SHP77 (cell line): ENCODE results near the gene FBXO21.
"Not testable (repeated sequence)": the region's sequence is repeated elsewhere in the genome, so short reads cannot be mapped to it uniquely, and the experiment has no call there.

ENCODE experiments used
- DNase-seq, 2 experiments: peaks; one replicate each; lab custom pipeline; 2025; lab: John Stamatoyannopoulos, UW

FBXO21 gene

GRCh38 chr12:117104003-117104402 is 86.3 kb downstream of the FBXO21 start:
- DNase-seq = not testable (repeated sequence)

GRCh38 chr12:117102800-117103181 is 87.5 kb downstream of the FBXO21 start:
- no peak for DNase-seq

GRCh38 chr12:117101953-117102799 is 88.1 kb downstream of the FBXO21 start:
- DNase-seq = peak in 1 of 2 experiments; percentile 69

DNA sequence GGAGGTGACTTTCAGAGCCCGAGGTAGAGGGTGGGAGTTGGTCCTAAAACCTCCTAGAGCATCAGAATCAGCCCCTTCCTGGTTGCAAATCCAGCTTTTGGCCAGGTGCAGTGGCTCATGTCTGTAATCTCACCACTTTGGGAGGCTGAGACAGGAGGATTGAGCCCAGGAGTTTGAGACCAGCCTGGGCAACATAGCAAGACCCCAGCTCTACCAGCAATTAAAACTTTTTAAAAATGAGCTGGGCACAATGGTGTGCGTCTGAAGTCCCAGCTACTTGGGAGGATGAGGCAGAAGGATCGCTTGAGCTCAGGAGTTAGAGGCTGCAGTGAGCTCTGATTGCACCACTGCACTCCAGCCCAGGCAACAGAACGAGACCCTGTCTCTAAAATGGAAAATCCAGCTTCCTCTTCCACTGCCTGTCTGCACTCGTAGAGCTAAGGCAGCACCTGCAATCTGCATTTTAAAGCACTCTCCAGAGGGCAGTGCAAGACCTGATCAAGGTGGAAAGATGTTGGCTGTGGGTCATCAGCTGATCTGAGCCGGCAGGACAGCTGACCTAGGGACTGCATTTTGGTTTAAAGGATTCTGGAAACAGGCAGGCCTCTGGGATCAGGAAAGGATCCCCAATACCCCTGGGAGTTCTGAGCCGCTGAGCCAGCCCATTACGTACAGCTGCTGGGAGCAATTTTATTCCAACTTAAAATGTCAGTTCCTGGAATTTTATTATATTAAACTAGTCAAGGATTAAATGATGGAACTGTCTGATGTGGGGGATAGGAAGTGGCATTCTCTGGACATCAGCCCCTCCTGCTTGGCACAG is 89.2 kb downstream of the FBXO21 start:
- DNase-seq = no peak

DNA sequence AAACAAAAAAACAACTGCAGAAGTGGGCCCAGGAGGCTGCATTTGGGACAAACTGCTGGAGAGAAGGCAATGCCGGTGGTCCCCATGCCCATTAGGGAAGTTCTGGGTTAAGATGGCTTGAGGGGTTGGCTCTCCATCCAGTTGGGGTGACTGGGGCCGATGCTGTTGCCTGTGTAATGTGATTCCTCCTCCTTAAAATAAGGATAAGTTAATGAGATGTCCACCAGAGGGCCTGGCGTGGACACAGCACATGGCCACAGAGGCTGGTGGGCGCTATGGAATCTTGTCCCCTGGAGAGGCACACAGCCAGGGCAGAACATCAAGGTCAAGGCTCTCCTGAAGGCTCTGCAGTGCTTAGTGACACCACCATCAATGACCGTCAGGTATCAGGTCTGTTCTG is 90.0 kb downstream of the FBXO21 start:
- DNase-seq = peak in 1 of 2 experiments; percentile 29

DNA sequence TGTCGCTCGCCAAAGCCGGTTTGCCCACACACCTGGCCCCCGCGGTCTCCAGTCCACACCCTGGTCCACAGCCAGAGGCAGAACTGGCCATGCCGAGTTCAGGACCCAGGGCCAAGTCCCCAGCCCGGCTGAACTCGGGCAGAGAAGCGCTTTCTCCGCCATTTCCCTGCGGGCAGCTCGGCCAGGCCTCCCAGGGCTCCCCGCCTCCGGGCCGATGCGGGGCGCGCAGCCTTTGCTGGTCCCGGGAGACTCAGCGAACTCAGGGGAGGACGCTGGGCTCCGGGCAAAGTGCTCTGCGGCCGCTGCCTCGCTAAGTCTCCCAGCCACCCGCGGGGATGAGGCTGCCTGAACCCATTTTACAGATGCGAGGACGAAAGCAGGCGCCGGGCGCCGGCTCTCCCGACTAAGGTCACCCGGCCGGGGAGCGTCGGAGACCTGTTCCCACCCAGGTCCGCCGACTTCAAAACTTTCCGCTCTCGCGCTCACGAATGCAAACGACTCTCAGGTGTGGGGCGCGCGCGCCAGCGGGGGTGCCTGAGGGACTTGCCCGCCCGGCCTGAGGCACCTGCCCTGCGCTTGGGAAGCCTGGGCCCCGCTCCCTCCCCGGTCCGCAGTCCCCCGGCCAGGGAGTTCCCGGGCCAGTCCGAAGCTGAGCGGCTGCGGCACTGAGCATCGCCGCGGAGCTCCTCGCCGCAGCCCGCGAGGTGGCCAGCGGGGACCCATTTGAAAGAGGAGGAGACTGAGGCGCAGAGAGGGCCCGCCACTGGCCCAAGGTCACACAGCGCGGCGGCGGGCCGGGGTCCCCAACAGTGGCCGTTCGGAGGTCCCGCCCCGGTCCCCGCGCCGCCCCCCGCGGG is 91.7 kb downstream of the FBXO21 start:
- no peak for DNase-seq

GRCh38 chr12:117098024-117098360 is 92.3 kb downstream of the FBXO21 start:
- DNase-seq = no peak

DNA sequence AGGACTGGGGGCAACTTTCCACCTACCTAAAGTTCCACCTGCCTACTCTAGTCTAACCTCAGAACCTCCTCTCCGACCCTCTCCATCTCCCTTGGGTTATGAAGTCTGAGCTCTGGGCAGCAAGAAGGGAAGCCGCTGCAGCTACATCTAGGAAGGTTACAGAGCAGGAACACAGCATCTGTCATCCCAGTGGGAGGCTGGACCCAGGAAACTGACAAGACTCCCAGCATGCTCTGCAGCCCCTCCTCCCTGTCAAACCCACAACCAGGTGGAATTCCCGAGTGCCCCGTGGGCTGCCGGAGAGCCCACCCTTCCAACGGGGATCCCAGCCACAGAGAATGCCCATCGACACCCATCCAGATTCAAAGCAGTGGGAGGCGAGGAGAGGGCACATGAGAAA is 93.1 kb downstream of the FBXO21 start:
- DNase-seq = peak; percentile 30 to 53

DNA sequence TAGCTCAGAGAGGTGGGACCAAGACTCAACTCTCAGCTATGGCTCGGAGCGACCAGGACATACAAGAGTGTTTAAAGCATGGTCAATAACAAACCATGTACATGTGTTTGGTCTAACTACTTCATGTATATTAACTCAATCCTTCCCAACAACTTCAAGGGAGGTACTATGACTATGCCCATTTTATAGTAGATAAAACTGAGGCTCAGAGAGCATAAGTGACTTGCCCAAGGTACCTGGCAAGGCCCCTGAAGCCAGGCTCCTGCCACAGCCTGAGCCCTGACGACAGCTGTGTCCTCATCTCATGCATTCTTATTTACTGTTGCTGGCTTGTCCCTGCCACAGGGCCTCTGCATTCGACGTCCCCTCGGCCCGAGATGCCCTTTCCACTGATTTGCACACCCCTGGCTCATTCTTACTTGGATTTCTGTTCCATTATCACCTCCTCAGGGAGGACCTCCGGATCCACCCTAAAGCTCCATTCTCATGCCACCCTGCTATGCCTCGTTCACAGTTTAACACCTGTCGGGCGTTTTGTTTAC is 93.7 kb downstream of the FBXO21 start:
- peak in 1 of 2 experiments; percentile 55 for DNase-seq

- DNase-seq = not testable (repeated sequence)
Measured at GRCh38 chr12:117095191-117095590, 95.1 kb downstream of the FBXO21 start.

DNA sequence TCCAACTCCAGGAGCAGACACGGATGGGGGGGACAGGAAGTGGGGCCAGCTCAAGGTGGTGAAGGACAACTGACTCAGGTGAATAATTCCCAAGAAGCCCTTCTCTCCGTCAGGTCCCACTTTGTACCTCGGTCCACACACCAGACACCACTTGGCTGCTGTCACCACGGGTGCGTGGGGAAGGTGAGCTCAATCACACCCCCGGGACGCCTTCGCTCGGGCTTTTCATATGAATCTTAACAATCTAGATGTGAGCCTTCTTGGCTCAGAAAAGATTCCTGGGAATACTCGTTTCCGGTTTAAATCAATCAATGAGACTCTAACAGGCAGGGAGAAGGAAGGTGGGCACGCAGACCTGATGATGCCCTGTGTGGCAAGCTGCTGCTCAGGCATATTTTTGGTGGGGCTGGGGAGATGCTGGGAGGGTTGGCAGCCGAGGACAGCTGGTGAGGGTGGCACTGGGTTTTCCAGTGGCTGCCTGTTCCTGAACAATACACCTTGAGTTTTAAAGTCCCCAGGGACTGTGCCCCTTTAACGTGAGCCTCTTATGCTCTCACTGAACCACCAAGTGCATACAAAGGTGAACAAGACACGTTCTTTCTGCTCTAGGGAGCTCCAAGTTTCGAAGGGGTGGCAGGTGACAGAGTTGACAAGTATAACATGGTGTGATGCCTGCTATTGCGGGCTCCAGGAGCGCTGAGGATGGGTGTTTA is 96.2 kb downstream of the FBXO21 start:
- no peak for DNase-seq

DNA sequence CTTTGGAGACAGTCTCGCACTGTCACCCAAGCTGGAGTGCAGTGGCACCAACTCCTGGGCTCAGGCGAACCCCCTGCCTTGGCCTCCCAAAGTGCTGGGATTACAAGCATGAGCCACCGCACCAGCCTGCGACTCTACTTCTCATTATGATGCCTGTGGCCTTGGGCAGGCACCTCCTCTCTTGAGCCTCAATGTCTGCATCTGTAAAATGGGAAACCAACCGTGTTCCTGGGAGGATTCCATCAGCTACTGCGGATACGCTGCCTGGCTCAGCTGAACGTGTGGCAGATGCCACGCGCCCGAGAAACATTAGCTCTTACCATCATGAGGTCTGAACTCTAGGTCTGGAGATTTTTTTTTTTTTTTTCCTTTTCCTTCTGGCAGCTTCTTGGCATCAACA is 96.8 kb downstream of the FBXO21 start:
- DNase-seq = no peak

DNA sequence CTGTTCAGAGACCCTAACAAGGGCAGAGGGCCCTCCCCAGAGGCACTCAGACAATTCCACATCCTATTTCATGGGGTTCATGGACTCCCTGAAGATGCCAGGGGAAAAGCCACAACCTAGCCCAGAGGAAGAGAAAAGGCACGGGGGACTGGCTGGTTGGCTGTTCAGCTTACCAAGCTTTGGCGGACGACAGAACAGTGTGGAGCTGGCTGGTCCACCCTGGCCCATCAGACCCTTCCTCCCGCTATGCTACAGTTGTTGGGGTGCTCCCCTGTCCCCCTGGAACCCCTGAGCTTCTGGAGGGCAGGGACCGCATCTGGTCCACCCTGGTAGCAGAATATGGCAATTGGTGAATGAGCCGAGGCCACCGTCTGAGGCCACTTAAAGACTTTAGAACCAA is 97.4 kb downstream of the FBXO21 start:
- DNase-seq = no peak

- no peak for DNase-seq
Measured at GRCh38 chr12:117092511-117092780, 97.8 kb downstream of the FBXO21 start.
